IPS-NIHi11 (cell line): ENCODE measurements around the gene ATG5.

Source experiments
- DNase-seq: peaks from one replicate; pipeline ENCODE4 v3.0.0; 2012; ENCODE audit warnings: mixed read lengths, low spot score

ATG5 gene

GRCh38 chr6:106325336-106326178 is at the start of gene ATG5:
TSS of gene ATG5 (minus strand) at chr6:106325760. CDS start at chr6:106316208, 9,552 bp downstream.
- peak; percentile 98 for DNase-seq

DNA sequence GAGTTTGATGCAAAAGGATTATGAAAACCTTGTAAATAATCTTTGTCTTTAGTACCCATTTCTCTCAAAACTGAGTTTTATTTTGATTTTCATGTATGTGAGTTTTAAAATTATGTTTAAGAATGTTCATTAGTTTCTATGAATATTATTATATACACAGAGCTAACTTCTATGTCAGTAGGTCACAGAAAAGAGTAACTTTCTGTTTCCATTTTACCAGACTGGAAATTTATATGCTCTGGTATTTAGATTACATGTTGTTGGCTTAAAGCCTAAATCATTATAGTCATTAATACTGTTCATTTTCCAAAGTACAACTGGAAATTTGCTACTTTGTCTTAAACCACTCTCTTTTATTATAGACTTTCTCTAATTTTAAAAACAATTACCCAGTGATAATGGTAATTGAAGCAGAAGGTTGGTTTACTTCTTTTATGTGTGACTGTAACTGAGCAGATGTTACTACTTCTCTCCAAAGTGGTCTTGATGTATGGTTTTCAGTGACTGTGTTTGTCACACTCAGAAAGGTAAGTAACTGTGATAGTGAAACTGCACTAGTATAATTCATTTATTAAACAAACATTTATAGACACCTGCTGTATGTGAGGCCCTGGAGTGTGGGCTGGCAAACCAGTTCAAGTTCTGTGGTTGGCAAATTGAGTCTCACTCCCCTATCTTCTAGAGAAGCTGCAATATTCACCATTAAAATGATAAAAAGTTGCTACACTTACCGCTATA is 48.1 kb upstream of the ATG5 start:
- no peak for DNase-seq

GRCh38 chr6:106372838-106373501 is 47.4 kb upstream of the ATG5 start:
- no peak for DNase-seq

DNA sequence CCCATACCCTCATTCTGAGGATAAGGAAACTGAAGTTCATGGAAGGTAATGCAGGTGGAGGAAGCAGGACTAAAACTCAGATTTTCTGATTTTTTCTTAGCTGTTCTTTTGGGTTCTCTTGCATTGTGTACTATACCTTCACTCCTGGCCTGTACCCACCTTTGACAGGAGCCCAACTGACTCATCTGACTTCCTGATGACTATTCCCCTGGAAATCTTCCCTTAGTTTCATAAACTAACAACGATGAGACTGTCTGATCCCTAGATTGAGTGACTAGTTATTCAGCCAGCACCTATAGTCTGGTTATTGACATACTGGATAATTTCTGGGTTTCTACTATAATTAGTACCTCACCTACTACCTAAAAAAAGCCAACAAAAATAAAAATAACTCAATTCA is 45.1 kb upstream of the ATG5 start:
- DNase-seq, result no peak

DNA sequence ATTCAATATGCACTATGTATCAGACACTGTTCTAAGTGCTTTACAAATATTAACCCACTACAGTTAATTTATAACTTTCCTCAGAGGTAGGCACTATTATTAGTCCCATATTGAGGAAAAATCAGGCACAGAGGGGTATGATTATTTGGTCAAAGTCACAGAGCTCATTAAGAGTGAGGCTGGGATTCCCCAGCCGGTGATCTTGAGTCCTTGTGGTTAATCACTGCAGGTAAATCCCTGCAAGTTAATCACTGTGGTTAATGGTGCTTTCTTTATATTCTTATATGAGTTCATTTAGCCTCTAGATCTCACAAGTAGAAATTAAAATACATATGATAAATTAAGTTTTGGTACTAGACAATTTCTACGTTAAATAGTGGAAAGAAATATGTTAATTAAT is 44.2 kb upstream of the ATG5 start:
- DNase-seq, result no peak

DNA sequence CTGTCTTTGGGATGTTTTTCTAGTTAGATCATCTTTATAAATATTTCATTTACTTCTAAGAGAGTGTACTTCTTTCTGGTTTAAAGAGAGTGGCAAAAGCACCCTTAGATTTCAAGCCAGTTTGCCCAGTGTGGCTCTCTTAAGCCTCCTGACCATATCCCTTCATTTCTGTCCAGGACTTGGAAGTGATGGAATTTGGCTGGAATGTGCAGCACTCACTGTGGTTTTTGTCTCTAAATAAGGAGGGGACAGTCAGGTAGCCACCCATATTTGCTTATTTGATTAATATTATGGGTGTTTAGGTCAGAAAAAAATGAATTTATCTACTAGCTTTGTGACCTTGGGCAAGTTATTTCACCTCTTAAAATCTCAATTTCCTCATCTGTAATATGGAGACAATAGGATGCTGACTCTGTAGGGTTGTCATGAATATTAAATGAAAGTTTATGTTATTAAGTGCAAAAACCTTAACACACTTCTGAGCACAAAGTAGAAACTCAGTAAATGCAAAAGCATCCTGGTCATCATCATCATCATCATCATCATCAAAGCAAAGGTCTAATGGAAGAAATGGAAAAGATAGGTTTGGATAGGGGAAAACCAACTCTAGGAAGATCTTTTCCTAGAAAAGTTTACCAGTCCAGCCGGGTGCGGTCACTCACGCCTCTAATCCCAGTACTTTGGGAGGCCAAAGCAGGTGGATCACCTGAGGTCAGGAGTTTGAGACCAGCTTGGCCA is 38.0 kb upstream of the ATG5 start:
- no peak for DNase-seq

DNA sequence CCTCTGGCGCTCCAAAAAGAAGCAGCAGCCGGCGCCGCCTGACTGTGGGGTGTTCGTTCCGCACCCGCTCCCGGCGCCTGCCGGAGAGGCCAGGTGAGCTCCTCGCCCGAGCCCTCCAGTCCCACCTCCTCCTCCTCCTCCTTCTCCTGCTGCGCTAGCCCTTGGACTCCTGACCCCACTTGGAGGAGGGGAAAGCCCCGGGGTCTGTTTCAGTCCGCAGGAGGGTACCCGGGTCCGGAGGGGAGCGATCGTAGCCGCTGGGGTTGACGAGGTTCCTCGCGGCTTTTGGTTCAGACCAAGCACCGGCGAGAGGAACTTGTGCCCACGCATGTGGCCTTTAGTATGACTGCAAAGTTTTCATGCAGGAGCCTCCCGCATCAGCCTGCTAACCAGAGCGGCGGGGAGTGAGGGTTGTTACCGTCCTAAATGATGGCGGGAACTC is 35.5 kb upstream of the ATG5 start:
- DNase-seq, result no peak

- DNase-seq, result peak; percentile 98
Observed at GRCh38 chr6:106360410-106360988, 34.9 kb upstream of the ATG5 start, which contains the start of gene CRYBG1. TSS of gene CRYBG1 (plus strand) at chr6:106360717. CDS start at chr6:106360909, 192 bp downstream.

GRCh38 chr6:106359959-106360409 is 34.4 kb upstream of the ATG5 start:
- no peak for DNase-seq

GRCh38 chr6:106356378-106356777 is 30.8 kb upstream of the ATG5 start:
- DNase-seq, result no peak

DNA sequence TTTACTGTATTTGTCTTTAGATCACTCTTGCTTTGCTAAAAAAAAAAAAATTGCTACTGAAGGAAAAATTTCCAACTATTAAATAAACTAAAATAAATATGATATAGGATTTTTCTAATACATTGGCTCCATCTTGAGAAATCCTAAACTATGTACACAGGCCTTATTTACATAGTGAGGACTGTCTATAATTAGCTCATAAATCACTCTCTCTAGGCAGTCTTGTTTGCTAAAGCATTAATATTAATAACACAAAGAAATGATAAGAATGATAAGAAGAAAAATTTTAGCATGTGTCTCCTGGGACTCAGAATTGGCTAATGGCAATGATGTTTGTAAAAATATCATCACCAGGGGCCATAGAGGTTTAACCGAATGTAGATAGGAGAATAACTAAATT is 21.7 kb upstream of the ATG5 start:
- DNase-seq, result no peak

DNA sequence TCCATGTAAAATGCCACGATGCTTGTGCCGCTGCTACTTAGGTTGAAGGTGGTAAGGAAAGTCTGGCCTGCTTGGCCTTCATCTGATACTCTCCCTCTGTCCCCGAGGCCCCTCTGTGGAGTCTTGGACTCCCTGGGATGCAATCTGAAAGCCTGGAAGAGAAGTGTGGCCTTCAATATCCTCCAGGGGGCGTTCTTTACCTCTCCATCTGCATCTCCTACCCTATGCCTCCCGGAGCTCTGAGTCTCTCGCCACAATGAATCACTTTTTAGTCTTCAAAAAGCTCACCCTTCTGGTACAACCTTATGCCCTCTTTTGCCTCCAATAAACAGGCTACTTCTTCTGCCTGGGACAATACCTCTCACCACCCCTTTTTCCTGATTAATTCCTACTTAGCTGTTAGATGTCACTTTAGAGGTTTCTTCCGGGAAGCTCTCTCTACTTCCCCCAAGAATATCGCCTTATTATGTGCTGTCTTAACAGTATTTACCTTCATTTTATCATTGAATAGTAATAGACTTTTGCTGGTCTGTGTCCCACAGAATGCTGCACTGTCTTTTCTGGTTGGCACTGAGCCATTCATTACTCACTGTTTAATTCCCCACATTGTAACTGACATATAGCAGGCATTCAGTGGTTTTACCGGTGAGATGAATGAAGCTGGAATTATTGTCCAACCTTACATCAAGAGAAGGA is 13.9 kb upstream of the ATG5 start:
- peak; percentile 84 for DNase-seq

- peak; percentile 66 for DNase-seq
Observed at GRCh38 chr6:106334646-106335448, 9.3 kb upstream of the ATG5 start.

DNA sequence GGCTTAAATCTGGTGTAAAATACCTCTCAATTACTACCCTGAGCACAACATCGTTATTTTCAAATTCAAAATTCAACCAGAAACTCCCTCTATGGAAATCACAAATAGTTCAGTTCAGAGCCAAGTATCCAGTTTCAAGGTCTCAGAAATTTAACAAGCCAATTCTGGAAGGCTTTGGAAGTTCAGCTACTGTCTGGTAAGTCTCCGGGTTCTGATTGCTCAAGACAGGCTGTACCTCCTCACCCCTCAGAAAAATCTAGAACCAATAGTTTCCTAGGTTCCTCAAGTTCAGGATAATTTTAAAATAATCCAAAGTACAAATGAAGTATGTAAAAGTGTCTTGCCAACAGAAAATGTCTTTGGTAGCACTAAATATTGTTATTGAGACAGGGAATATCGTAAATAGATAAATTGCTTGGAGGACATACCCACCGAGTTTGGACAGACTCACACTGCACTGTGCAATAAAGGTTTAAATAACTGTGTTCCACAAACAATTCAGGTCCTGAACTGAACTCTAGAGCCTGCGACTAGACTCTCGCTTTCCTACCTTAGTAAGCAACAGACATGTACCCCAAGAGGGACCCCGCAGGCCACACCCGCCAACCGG is 729 bp downstream of the ATG5 start:
- DNase-seq, result no peak

DNA sequence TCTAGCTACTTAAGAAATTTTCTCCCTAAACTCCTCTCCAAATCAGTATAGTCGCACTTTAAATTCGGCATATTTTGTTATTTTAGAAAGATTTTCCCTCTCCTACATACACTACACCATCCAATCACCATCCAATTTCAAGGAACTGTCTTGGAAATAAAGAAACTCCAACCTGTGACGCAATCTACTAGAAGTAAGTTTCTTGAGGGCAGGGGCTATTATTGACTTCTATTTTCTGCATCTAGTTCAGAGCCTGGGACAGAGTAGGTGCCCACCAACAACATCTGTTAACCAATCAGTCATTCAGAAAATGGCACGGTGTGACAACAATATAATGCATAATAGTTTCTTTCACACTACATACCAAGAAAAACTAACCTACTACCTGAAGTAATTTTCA is 3.6 kb downstream of the ATG5 start:
- DNase-seq, result no peak

DNA sequence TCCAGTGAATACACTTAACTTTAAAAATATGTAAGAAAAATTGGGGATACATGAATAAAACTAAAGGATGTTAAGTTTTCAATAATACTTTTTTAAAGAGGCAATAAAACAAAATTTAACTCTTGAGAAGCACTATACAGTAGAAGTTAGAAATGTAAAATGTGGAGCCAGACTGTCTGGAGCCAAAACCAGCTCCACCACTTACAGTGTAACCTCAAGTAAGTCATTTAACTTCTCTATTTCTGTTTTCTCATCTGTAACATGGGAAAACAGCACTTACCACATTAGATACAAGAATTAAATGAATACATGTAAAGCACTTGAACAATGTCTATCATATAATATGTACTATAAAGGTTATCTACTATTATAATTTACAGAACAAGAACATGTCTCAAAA is 6.7 kb downstream of the ATG5 start:
- DNase-seq, result no peak

GRCh38 chr6:106318061-106318460 is 7.5 kb downstream of the ATG5 start:
- DNase-seq, result no peak

DNA sequence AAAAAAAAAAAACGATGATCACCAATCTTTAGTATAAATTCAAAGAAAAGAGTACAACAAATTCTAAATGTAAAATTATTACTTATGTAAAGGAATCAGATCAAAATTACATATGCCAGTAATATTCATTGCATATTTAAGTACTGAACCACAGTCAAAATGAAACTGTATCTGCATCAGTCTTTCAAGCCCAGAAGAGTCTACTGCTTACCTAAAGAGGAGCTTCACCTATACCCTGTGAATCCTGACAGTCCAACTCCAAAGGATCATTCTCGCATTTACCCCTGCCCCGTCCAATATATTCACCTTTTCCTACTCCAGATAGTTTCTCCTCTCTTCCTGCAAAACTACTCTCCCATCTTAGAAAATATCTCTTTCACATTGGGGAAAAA is 9.2 kb downstream of the ATG5 start:
- DNase-seq, result no peak

GRCh38 chr6:106315765-106316374 is 9.7 kb downstream of the ATG5 start:
- DNase-seq, result no peak
